ENCODE data around the gene CBY2.

- TF ChIP-seq CTCF (IDR thresholded peaks at IDR 0.05) (no peak), POLR2A (IDR thresholded peaks at IDR 0.05) (no peak)
Observed at GRCh38 chr13:45721203-45721731, 19.1 kb downstream of the CBY2 start.
